Parathyroid adenoma (tissue), 2 donors: ENCODE results near the gene OXCT1.
"Not testable (repeated sequence)": the region's sequence is repeated elsewhere in the genome, so short reads cannot be mapped to it uniquely, and the experiment has no call there.

Experiments
- H2AFZ ChIP-seq: fragments of 300-600 bp; sonication (generic); one replicate; pipeline ENCODE4 v1.7.0; 2017; ENCODE audit warnings: antibody characterized with exemption, mild to moderate bottlenecking
- H3K27ac ChIP-seq: fragments of 300-600 bp; sonication (generic); one replicate; pipeline ENCODE4 v1.7.0; 2017
- H3K27me3 ChIP-seq: fragments of 300-600 bp; sonication (generic); one replicate; pipeline ENCODE4 v1.7.0; 2017; ENCODE audit warnings: low read length; ENCODE audit not compliant: control insufficient read depth, insufficient read depth
- H3K36me3 ChIP-seq: fragments of 300-600 bp; sonication (generic); one replicate; pipeline ENCODE4 v1.7.0; 2017; ENCODE audit warnings: low read length; ENCODE audit not compliant: control insufficient read depth, insufficient read depth
- H3K4me1 ChIP-seq: fragments of 300-600 bp; sonication (generic); one replicate; pipeline ENCODE4 v1.7.0; 2017; ENCODE audit warnings: control low read depth
- H3K4me2 ChIP-seq: fragments of 300-600 bp; sonication (generic); one replicate; pipeline ENCODE4 v1.7.0; 2017; ENCODE audit warnings: low read length
- H3K4me3 ChIP-seq: fragments of 300-600 bp; sonication (generic); one replicate; pipeline ENCODE4 v1.7.0; 2017; ENCODE audit warnings: low read depth, low read length
- H3K79me2 ChIP-seq: fragments of 300-600 bp; sonication (generic); one replicate; pipeline ENCODE4 v1.7.0; 2017; ENCODE audit warnings: control low read depth
- H3K9ac ChIP-seq: fragments of 300-600 bp; sonication (generic); one replicate; pipeline ENCODE4 v1.7.0; 2017; ENCODE audit warnings: mild to moderate bottlenecking
- H3K9me3 ChIP-seq: fragments of 300-600 bp; sonication (generic); one replicate; pipeline ENCODE4 v1.7.0; 2017; ENCODE audit warnings: low read length; ENCODE audit not compliant: control insufficient read depth
- CTCF ChIP-seq: fragments of 300-600 bp; sonication (generic); IDR thresholded peaks from one replicate; pipeline ENCODE4 v1.7.0; 2017; ENCODE audit warnings: antibody characterized with exemption, mild to moderate bottlenecking
- donor health status: primary hyperparathyroidism.

The OXCT1 gene

GRCh38 chr5:41754857-41755256 is 115.4 kb downstream of the OXCT1 start:
- no peak for TF ChIP-seq CTCF
- no peak overlapping the region for H3K9ac ChIP-seq
- H3K27ac ChIP-seq, result no peak overlapping the region
- no peak overlapping the region for H3K4me3 ChIP-seq
- no peak overlapping the region for H3K4me2 ChIP-seq
- no peaks in the 10 kb centered on the region for H3K36me3 ChIP-seq
- H3K4me1 ChIP-seq, result no peaks in the 10 kb centered on the region
- H3K9me3 ChIP-seq, result no peaks in the 10 kb centered on the region
- no peak overlapping the region for H2AFZ ChIP-seq
- no peaks in the 10 kb centered on the region for H3K79me2 ChIP-seq
- no peaks in the 10 kb centered on the region for H3K27me3 ChIP-seq

- no peak overlapping the region for H3K4me3 ChIP-seq
- H3K9ac ChIP-seq, result no peak overlapping the region
- no peaks in the 10 kb centered on the region for H3K36me3 ChIP-seq
- no peaks in the 10 kb centered on the region for H3K27me3 ChIP-seq
- TF ChIP-seq CTCF, result no peak
- H3K27ac ChIP-seq, result no peak overlapping the region
- H3K4me1 ChIP-seq, result no peaks in the 10 kb centered on the region
- no peaks in the 10 kb centered on the region for H3K9me3 ChIP-seq
- H3K4me2 ChIP-seq, result no peak overlapping the region
- H2AFZ ChIP-seq, result no peak overlapping the region
- H3K79me2 ChIP-seq, result no peaks in the 10 kb centered on the region
These were observed 118.4 kb downstream of the OXCT1 start for GRCh38 chr5:41751867-41752266.

GRCh38 chr5:41748631-41749030 is 121.6 kb downstream of the OXCT1 start:
- H3K27ac ChIP-seq, result no peak overlapping the region
- TF ChIP-seq CTCF, result no peak
- H3K4me2 ChIP-seq, result no peak overlapping the region
- H3K4me3 ChIP-seq, result no peak overlapping the region
- H3K9ac ChIP-seq, result no peak overlapping the region
- no peaks in the 10 kb centered on the region for H3K36me3 ChIP-seq
- no peaks in the 10 kb centered on the region for H3K9me3 ChIP-seq
- no peaks in the 10 kb centered on the region for H3K79me2 ChIP-seq
- H3K27me3 ChIP-seq, result no peaks in the 10 kb centered on the region
- H2AFZ ChIP-seq, result no peak overlapping the region
- no peaks in the 10 kb centered on the region for H3K4me1 ChIP-seq

GRCh38 chr5:41747708-41748107 is 122.5 kb downstream of the OXCT1 start:
- Histone ChIP-seq H3K27me3 (no peaks in the 10 kb centered on the region), H3K4me2 (no peak overlapping the region), H3K27ac (no peak overlapping the region), H3K9me3 (no peaks in the 10 kb centered on the region), H3K79me2 (no peaks in the 10 kb centered on the region), H3K9ac (no peak overlapping the region), H3K4me3 (no peak overlapping the region), H2AFZ (no peak overlapping the region), H3K36me3 (no peaks in the 10 kb centered on the region), H3K4me1 (no peaks in the 10 kb centered on the region)
- TF ChIP-seq CTCF, result no peak

- Histone ChIP-seq H3K79me2 (no peaks in the 10 kb centered on the region), H3K4me3 (no peak overlapping the region), H3K27ac (no peak overlapping the region), H3K9me3 (no peaks in the 10 kb centered on the region), H2AFZ (no peak overlapping the region), H3K4me2 (no peak overlapping the region), H3K36me3 (no peaks in the 10 kb centered on the region), H3K9ac (no peak overlapping the region), H3K27me3 (no peaks in the 10 kb centered on the region), H3K4me1 (no peaks in the 10 kb centered on the region)
- no peak for TF ChIP-seq CTCF
These were observed 122.9 kb downstream of the OXCT1 start for GRCh38 chr5:41747301-41747700.

- not testable (repeated sequence) for H3K4me2 ChIP-seq, H3K9ac ChIP-seq, H3K79me2 ChIP-seq, H3K36me3 ChIP-seq, H3K9me3 ChIP-seq, H3K4me1 ChIP-seq, H2AFZ ChIP-seq, H3K4me3 ChIP-seq, H3K27me3 ChIP-seq, H3K27ac ChIP-seq
These were observed 127.6 kb downstream of the OXCT1 start for GRCh38 chr5:41742608-41743007.
